GM12865 (cell line): ENCODE results near the gene CREB5.
A peak's percentile ranks its signal among the peaks of the same experiment; 100 is the strongest.

Experiments used
- DNase-seq: peaks from one replicate; pipeline ENCODE4 v3.0.0; 2010; ENCODE audit warnings: low read depth
- H3K4me3 ChIP-seq: 2 replicates; pipeline ENCODE4 v1.5.1; 2011; ENCODE audit warnings: mild to moderate bottlenecking, low read depth, low read length, control low read depth
- TF ChIP-seq, protein P1 (sequence below): IDR thresholded peaks from 2 replicates; pipeline ENCODE4 v1.5.1; 2011; ENCODE audit warnings: low read length, control low read depth, low read depth, inconsistent platforms; ENCODE audit not compliant: insufficient read depth; ENCODE audit errors: missing control alignments

CREB5 gene

DNA sequence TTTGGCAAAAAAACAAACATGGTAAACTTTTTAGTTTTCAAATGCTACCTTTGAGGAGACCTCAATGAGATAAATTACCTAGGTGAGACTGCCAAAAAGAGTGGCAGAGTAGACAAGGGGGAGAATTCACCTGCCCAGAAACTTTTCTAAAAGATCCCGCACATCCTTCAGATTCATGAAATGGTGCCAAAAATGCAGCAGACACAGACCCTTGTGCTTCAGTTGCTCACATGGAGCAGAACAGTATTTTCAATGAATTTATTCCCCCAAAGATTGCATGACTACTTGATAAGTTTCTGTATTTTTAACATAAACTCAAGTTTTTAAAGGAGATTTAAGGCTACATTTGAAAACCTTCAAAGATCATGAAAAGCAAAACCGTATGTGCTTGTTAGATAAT lies 275.9 kb downstream of the CREB5 start:
- TF ChIP-seq, protein P1, sequence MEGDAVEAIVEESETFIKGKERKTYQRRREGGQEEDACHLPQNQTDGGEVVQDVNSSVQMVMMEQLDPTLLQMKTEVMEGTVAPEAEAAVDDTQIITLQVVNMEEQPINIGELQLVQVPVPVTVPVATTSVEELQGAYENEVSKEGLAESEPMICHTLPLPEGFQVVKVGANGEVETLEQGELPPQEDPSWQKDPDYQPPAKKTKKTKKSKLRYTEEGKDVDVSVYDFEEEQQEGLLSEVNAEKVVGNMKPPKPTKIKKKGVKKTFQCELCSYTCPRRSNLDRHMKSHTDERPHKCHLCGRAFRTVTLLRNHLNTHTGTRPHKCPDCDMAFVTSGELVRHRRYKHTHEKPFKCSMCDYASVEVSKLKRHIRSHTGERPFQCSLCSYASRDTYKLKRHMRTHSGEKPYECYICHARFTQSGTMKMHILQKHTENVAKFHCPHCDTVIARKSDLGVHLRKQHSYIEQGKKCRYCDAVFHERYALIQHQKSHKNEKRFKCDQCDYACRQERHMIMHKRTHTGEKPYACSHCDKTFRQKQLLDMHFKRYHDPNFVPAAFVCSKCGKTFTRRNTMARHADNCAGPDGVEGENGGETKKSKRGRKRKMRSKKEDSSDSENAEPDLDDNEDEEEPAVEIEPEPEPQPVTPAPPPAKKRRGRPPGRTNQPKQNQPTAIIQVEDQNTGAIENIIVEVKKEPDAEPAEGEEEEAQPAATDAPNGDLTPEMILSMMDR: no peak
- DNase-seq: no peak
- no peak overlapping the region for H3K4me3 ChIP-seq

GRCh38 chr7:28688651-28689050 lies 276.3 kb downstream of the CREB5 start:
- no peak for DNase-seq
- TF ChIP-seq, protein P1: no peak
- no peak overlapping the region for H3K4me3 ChIP-seq

- no peak overlapping the region for H3K4me3 ChIP-seq
- TF ChIP-seq, protein P1: no peak
- DNase-seq: no peak
These were observed 283.3 kb downstream of the CREB5 start for GRCh38 chr7:28695300-28696295.

- H3K4me3 ChIP-seq: no peak overlapping the region
- no peak for DNase-seq
- TF ChIP-seq, protein P1: no peak
These were observed 285.7 kb downstream of the CREB5 start for GRCh38 chr7:28697913-28698563.

GRCh38 chr7:28698840-28699239 lies 286.5 kb downstream of the CREB5 start:
- DNase-seq: peak; percentile 37
- TF ChIP-seq, protein P1: no peak
- no peak overlapping the region for H3K4me3 ChIP-seq

DNA sequence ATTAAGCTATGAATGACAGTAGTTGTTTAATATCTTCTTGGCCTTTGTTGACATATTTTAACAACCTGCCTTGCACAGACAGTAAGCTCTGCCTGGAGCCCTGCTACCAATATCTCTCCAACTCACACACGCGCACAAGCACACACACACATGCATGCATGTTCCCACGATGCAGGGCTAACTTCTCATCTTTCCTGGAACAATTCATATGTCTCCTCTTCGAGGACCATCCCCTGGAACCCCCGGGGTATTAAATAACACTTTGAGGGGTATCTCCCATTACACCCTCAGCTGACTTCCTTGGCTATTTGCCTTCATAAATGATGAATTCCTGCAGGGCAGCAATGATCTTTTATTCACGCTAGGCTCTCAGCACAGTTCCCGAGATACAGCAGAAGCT lies 287.8 kb downstream of the CREB5 start:
- H3K4me3 ChIP-seq: no peak overlapping the region
- no peak for DNase-seq
- TF ChIP-seq, protein P1: no peak
